Hepatocyte (in vitro differentiated cells): ENCODE measurements around the gene PLPP1. TPM values are rescaled to one million over a fixed set of nuclear protein-coding genes. Genes with fewer than 3 reads are reported as not detected.

Source experiments
- DNase-seq: peaks from one replicate; pipeline ENCODE4 v3.0.0-alpha.2; 2016; ENCODE audit warnings: low spot score
- H2AFZ ChIP-seq: fragments of 200-600 bp; sonication (generic); 2 replicates; pipeline ENCODE4 v1.6.0; 2016; ENCODE audit warnings: antibody characterized with exemption, mild to moderate bottlenecking
- H3K27ac ChIP-seq: fragments of 200-600 bp; sonication (generic); 2 replicates; pipeline ENCODE4 v1.5.1; 2016; ENCODE audit warnings: mild to moderate bottlenecking
- H3K27me3 ChIP-seq: fragments of 200-600 bp; sonication (generic); 2 replicates; pipeline ENCODE4 v1.6.1; 2016
- H3K36me3 ChIP-seq: fragments of 200-600 bp; sonication (generic); replicated peaks from 2 replicates; pipeline ENCODE4 v1.5.1; 2016; ENCODE audit warnings: low read depth; ENCODE audit not compliant: insufficient read depth
- H3K4me1 ChIP-seq: fragments of 200-600 bp; sonication (generic); 2 replicates; pipeline ENCODE4 v1.5.1; 2016; ENCODE audit warnings: mild to moderate bottlenecking, moderate library complexity; ENCODE audit not compliant: insufficient read depth
- H3K4me2 ChIP-seq: fragments of 200-600 bp; sonication (generic); 2 replicates; pipeline ENCODE4 v1.6.0; 2016
- H3K4me3 ChIP-seq: fragments of 200-600 bp; sonication (generic); 2 replicates; pipeline ENCODE4 v1.5.1; 2016; ENCODE audit warnings: mild to moderate bottlenecking
- H3K79me2 ChIP-seq: fragments of 200-600 bp; sonication (generic); 2 replicates; pipeline ENCODE4 v1.6.0; 2017; ENCODE audit warnings: mild to moderate bottlenecking
- H3K9me2 ChIP-seq: fragments of 200-600 bp; sonication (generic); replicated peaks from 2 replicates; pipeline ENCODE4 v1.6.0; 2017; ENCODE audit warnings: mild to moderate bottlenecking; ENCODE audit not compliant: insufficient read depth
- H3K9me3 ChIP-seq: fragments of 200-600 bp; sonication (generic); 2 replicates; pipeline ENCODE4 v1.5.1; 2016; ENCODE audit warnings: low read depth, mild to moderate bottlenecking
- H4K20me1 ChIP-seq: fragments of 200-600 bp; sonication (generic); 2 replicates; pipeline ENCODE4 v1.6.0; 2016; ENCODE audit warnings: mild to moderate bottlenecking; ENCODE audit not compliant: insufficient read depth, poor library complexity, severe bottlenecking
- CTCF ChIP-seq: fragments of 200-600 bp; sonication (generic); IDR thresholded peaks from 2 replicates; pipeline ENCODE4 v1.5.1; 2016; ENCODE audit warnings: antibody characterized with exemption, mild to moderate bottlenecking; ENCODE audit not compliant: poor library complexity
- EZH2 ChIP-seq: fragments of 200-600 bp; sonication (generic); IDR thresholded peaks from 2 replicates; pipeline ENCODE4 v1.6.1; 2016; ENCODE audit warnings: antibody characterized with exemption, mild to moderate bottlenecking, borderline replicate concordance
- EZH2phosphoT487 ChIP-seq: fragments of 200-600 bp; sonication (generic); IDR thresholded peaks from one replicate; pipeline ENCODE4 v1.6.1; 2018; ENCODE audit warnings: antibody characterized with exemption, mild to moderate bottlenecking, low read depth, moderate library complexity; ENCODE audit not compliant: unreplicated experiment, severe bottlenecking
- WGBS: methylation state at CpG from one replicate; pipeline ENCODE4 v1.1.6; 2016; ENCODE audit warnings: low lambda C conversion rate; ENCODE audit errors: missing lambda C conversion rate; 5-methylcytosine and 5-hydroxymethylcytosine counted together
- polyA plus RNA-seq: library from polyadenylated mRNA; unstranded; fragments of >200 nt; fragmentation: Nextera tagmentation; extraction: Ambion mirVana; gene quantifications from 2 replicates; pipeline ENCODE4 v1.2.1, GENCODE V29; 2016
- total RNA-seq: library from RNA; depleted of rRNA; stranded (reverse); fragments of >200 nt; gene quantifications from 2 replicates; pipeline ENCODE4 v1.2.3, GENCODE V29; 2014

The PLPP1 gene
- total and polyA plus RNA-seq, 2 experiments from 2014 or later = 80.1 to 84.9 TPM

DNA sequence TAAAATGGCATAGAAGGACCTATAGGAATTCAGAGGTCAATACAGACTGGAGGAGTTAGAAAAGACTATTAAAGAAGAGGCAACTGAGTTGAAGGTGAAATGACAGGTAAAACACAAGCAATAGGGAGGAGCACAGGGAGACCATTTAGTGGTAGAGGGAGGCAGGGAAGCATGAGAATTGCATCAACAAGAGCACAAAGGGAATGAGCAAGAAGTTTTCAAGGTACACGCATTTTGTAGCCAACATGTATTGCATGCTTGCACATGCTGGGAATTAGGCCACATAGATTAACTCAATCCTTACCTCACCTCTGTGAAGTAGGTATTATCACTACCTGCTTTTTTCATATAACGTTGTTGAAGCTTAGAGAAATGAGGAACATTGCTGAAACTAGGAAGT is 42.3 kb downstream of the PLPP1 start:
- 81% methylated on average over 2 of the region's 2 CpGs for WGBS
- no peak overlapping the region for H3K4me3 ChIP-seq
- no peaks in the 10 kb centered on the region for H3K27me3 ChIP-seq
- H3K36me3 ChIP-seq = no peaks in the 10 kb centered on the region
- no peak overlapping the region for H3K4me2 ChIP-seq
- H4K20me1 ChIP-seq = no peaks in the 10 kb centered on the region
- no peak overlapping the region for H2AFZ ChIP-seq
- DNase-seq = no peak
- H3K9me3 ChIP-seq = no peaks in the 10 kb centered on the region
- H3K9me2 ChIP-seq = no peaks in the 10 kb centered on the region
- no peak overlapping the region for H3K27ac ChIP-seq
- TF ChIP-seq EZH2phosphoT487 (no peak), CTCF (no peak), EZH2 (no peak)
- peaks cover 83% of the 10 kb centered on the region for H3K79me2 ChIP-seq
- peaks cover 2% of the 10 kb centered on the region for H3K4me1 ChIP-seq

- Histone ChIP-seq H3K36me3 (no peaks in the 10 kb centered on the region), H2AFZ (no peak overlapping the region), H3K9me2 (no peaks in the 10 kb centered on the region), H3K9me3 (no peaks in the 10 kb centered on the region), H3K4me2 (no peak overlapping the region), H3K79me2 (peaks cover 54% of the 10 kb centered on the region), H3K27me3 (no peaks in the 10 kb centered on the region), H3K4me1 (no peaks in the 10 kb centered on the region), H3K4me3 (no peak overlapping the region), H3K27ac (no peak overlapping the region), H4K20me1 (peaks cover 4% of the 10 kb centered on the region)
- WGBS = 77% methylated on average over 3 of the region's 3 CpGs
- DNase-seq = no peak
- TF ChIP-seq CTCF (no peak), EZH2phosphoT487 (no peak), EZH2 (no peak)
These were observed 49.7 kb downstream of the PLPP1 start for GRCh38 chr5:55485073-55485472.

DNA sequence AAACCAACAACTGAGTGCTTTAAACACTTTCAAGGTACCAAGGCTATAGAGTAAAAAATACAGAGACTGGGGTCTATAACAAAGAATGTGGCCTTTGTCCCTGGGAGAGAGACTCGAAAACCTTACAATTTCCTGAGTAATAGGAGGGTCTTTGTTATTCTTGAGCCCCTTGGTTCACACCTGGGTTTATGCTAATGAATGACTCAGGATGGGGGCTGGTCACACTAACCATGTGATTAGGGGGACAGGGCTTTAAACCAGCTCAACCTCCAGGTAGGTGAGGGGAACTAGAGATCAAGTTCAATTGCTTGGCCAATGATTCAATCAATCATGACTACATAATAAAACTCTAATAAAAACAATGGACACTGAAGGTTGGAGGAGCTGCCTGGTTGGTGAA is 50.2 kb downstream of the PLPP1 start:
- TF ChIP-seq CTCF = no peak
- TF ChIP-seq EZH2phosphoT487 = no peak
- TF ChIP-seq EZH2 = no peak
- no peak overlapping the region for H3K27ac ChIP-seq
- H2AFZ ChIP-seq = no peak overlapping the region
- H3K9me2 ChIP-seq = no peaks in the 10 kb centered on the region
- no peak overlapping the region for H3K4me3 ChIP-seq
- no peaks in the 10 kb centered on the region for H3K9me3 ChIP-seq
- H3K4me1 ChIP-seq = no peaks in the 10 kb centered on the region
- H3K4me2 ChIP-seq = no peak overlapping the region
- no peaks in the 10 kb centered on the region for H3K36me3 ChIP-seq
- H3K27me3 ChIP-seq = no peaks in the 10 kb centered on the region
- peaks cover 56% of the 10 kb centered on the region for H3K79me2 ChIP-seq
- peaks cover 4% of the 10 kb centered on the region for H4K20me1 ChIP-seq
- no peak for DNase-seq
- 93% methylated on average over 1 of the region's 1 CpG for WGBS

- WGBS = 76% methylated on average over 3 of the region's 3 CpGs
- no peak overlapping the region for H2AFZ ChIP-seq
- H3K4me1 ChIP-seq = no peaks in the 10 kb centered on the region
- H3K36me3 ChIP-seq = no peaks in the 10 kb centered on the region
- H3K4me3 ChIP-seq = no peak overlapping the region
- H3K9me2 ChIP-seq = no peaks in the 10 kb centered on the region
- peaks cover 51% of the 10 kb centered on the region for H3K79me2 ChIP-seq
- DNase-seq = no peak
- H4K20me1 ChIP-seq = peaks cover 4% of the 10 kb centered on the region
- no peaks in the 10 kb centered on the region for H3K9me3 ChIP-seq
- no peaks in the 10 kb centered on the region for H3K27me3 ChIP-seq
- no peak overlapping the region for H3K4me2 ChIP-seq
- TF ChIP-seq EZH2 (no peak), EZH2phosphoT487 (no peak), CTCF (no peak)
- no peak overlapping the region for H3K27ac ChIP-seq
These were observed 50.9 kb downstream of the PLPP1 start for GRCh38 chr5:55483885-55484284.
